ENCODE results near the gene BMP2K. TPM values are rescaled to one million over a fixed set of nuclear protein-coding genes. Genes with fewer than 3 reads are reported as not detected.

Gene BMP2K
- total RNA-seq, 2 donors from 2014 or later: 43.6 to 52.6 TPM

DNA sequence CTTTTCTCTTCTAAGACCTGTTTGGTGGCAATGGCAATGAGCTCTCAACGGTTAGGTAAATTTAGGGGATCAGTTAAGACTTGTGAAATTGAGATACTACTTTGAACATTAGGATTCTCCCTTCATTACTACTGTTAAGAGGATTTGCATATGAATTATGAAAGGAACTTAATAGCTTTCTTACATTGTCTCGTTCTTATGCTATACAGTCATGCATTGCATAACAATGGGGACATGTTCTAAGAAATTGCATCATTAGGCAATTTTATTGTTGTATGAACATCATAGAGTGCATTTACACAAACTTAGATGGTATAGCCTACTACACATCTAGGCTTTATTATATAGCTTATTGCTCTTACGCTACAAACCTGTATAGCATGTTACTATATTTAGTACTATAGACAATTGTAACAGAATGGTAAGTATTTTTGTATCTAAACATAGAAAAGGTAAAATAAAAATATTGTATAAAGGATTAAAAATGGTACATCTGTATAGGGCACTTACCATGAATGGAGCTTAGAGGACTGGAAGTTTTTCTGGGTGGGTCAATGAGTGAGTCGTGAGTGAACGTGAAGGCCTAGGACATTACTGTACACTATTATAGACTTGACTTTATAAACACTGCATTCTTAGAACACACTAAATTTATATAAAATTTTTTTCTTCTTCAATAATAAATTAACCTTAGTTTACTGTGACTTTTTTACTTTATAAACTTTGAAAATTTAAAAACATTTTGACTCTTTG is 100.6 kb downstream of the BMP2K start:
- H3K4me1 ChIP-seq: no peaks in the 10 kb centered on the region
- H3K36me3 ChIP-seq: peaks cover 30% of the 10 kb centered on the region
- no peak overlapping the region for H3K27ac ChIP-seq
- TF ChIP-seq, protein P1, sequence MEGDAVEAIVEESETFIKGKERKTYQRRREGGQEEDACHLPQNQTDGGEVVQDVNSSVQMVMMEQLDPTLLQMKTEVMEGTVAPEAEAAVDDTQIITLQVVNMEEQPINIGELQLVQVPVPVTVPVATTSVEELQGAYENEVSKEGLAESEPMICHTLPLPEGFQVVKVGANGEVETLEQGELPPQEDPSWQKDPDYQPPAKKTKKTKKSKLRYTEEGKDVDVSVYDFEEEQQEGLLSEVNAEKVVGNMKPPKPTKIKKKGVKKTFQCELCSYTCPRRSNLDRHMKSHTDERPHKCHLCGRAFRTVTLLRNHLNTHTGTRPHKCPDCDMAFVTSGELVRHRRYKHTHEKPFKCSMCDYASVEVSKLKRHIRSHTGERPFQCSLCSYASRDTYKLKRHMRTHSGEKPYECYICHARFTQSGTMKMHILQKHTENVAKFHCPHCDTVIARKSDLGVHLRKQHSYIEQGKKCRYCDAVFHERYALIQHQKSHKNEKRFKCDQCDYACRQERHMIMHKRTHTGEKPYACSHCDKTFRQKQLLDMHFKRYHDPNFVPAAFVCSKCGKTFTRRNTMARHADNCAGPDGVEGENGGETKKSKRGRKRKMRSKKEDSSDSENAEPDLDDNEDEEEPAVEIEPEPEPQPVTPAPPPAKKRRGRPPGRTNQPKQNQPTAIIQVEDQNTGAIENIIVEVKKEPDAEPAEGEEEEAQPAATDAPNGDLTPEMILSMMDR (IDR thresholded peaks at IDR 0.05): no peak
- H3K9me3 ChIP-seq: no peaks in the 10 kb centered on the region
- no peak for DNase-seq (ENCODE audit: low spot score)
- H3K27me3 ChIP-seq: no peaks in the 10 kb centered on the region
- no peak overlapping the region for H3K4me3 ChIP-seq

DNA sequence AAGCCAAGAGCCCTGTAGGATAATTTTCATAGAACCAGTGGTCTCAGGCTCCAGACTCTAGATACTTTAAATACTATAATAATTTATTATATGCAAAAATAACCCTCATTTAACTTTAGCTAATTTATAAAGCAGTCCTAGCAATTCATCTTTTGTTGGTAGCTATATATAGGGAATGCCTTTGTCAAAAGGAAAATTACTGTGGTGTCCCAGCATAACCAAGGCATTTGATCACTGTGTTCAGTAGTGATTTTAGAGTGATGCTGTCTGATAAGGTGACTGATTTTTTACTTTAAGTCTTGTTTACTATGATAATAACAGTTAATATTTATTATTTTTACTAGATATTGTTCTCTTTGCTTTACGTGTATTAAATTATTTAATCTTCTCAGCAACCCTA is 101.9 kb downstream of the BMP2K start:
- Histone ChIP-seq H3K27me3 (no peaks in the 10 kb centered on the region), H3K4me1 (no peaks in the 10 kb centered on the region), H3K27ac (no peak overlapping the region), H3K4me3 (no peak overlapping the region), H3K9me3 (no peaks in the 10 kb centered on the region), H3K36me3 (peaks cover 17% of the 10 kb centered on the region)
- no peak for DNase-seq (ENCODE audit: low spot score)
- TF ChIP-seq, protein P1 (IDR thresholded peaks at IDR 0.05): no peak

DNA sequence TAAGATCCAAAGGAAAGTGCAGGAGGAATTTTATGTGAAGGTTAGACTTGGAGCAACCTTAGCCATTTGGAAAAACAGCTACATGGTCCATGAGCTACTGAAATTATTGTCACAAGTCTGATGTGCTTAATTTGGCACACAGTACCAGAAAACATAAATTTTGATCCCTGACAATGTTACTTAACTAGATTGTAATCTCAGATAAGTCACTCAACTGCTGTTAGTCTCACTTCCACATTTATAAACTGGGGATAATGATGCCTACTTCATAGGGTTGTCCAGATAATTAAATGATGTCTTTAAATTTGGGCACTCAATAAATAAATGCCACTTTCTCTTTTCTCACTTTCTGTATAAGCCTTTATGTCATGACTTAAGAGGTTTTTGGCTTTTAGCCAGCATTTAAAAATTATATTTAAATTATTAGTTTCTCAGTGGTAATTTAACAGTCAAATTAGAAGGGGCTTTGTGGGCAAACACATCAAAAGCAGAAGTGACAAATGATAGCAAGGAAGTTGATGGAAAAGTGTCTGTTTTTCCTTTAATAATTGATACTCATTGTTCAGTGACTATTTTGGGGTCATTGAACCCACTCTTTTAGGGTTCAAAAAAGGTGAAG is 104.8 kb downstream of the BMP2K start:
- Histone ChIP-seq H3K9me3 (no peaks in the 10 kb centered on the region), H3K36me3 (peaks cover 5% of the 10 kb centered on the region), H3K4me1 (no peaks in the 10 kb centered on the region), H3K4me3 (no peak overlapping the region), H3K27ac (no peak overlapping the region), H3K27me3 (no peaks in the 10 kb centered on the region)
- TF ChIP-seq, protein P1 (IDR thresholded peaks at IDR 0.05): no peak
- DNase-seq (ENCODE audit: low spot score): no peak

DNA sequence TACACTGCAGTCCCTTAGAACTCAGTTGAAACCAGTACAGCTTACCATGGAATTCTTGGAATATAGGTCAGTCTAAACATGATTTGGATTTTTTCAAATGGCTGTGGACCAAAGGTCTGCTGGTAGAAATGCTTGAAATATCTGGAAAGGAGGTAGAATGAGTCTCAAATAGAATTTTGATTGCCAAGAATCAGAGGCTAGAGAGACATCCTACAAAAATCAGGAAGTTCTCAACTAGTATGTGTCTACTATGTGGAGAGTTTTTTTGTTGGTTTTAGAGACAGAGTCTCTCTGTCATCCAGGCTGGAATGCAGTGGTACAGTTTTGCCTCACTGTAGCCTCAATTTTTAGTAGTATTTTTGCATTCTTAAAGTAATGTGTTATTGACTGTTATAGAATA is 109.4 kb downstream of the BMP2K start:
- Histone ChIP-seq H3K27me3 (no peaks in the 10 kb centered on the region), H3K4me3 (no peak overlapping the region), H3K27ac (no peak overlapping the region), H3K9me3 (no peaks in the 10 kb centered on the region), H3K36me3 (peaks cover 17% of the 10 kb centered on the region), H3K4me1 (no peaks in the 10 kb centered on the region)
- DNase-seq (ENCODE audit: low spot score): no peak
- TF ChIP-seq, protein P1 (IDR thresholded peaks at IDR 0.05): no peak

DNA sequence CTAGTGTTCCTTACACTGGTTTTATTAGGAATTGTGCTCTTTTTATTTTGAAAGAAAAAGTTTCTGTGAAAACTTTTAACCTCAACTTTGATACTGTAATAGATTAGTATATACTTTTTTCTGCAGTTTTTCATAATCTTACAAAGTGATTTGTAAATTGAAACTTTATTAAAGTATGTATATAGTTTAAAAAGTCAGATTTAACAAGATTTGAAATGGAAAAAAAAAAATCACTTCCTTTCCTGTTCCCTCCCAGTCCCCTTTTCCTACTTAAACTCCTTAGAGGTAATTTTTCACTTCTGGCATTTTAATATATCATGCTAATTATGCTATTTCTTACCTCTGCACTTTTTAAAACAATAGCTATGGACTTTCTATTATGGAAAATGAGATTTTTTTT is 113.8 kb downstream of the BMP2K start:
- H3K9me3 ChIP-seq: no peaks in the 10 kb centered on the region
- H3K4me3 ChIP-seq: no peak overlapping the region
- peaks cover 39% of the 10 kb centered on the region for H3K36me3 ChIP-seq
- TF ChIP-seq, protein P1 (IDR thresholded peaks at IDR 0.05): no peak
- H3K27me3 ChIP-seq: no peaks in the 10 kb centered on the region
- DNase-seq (ENCODE audit: low spot score): no peak
- H3K4me1 ChIP-seq: no peaks in the 10 kb centered on the region
- H3K27ac ChIP-seq: no peak overlapping the region

All from right atrium auricular region (tissue), 2 donors.